ENCODE data around the gene KCNMB1.

Gene KCNMB1

DNA sequence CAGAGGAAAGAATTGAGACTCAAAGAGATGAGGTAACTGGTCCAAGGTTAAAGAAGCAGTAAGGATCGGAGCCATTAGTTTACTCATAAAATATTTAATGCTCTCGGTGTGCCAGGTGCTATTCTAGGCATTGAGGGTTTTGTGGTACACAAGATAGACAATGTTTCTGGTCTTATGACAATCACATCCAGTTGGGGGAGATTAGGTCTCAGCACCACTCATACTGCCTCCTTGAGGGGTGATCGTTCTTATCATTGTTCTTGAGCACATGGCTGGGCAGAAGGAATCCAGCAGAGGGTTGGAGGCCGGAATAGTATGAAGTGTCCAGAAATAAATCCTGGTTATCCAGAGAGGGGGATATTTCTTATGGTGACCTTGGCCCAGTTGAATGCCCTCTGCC lies 50.9 kb downstream of the KCNMB1 start:
- no peak for DNase-seq

- DNase-seq: no peak
Measured at GRCh38 chr5:170337045-170337733, 52.0 kb downstream of the KCNMB1 start.

DNA sequence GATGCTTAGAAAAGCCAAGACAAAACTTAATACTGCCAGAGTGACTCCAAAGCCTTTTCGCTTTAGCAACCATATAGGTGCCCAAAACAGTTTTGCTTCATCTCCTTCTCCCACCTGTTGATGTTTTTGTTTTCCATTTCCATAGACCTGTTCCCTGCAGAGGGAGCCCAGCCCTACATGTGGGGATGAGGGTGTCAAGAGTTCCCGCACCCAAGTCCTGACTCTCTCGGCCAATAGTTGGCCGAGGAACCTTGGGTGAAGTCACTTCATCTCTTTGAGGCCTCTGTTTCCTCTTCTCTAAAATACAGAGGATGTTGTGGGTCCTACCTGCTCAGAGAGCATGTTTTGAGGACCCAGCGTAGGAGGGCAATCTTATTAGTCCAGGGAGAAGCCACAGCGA lies 53.1 kb downstream of the KCNMB1 start:
- no peak for DNase-seq

- DNase-seq: no peak
Measured at GRCh38 chr5:170334626-170335025, 54.5 kb downstream of the KCNMB1 start.

GRCh38 chr5:170333161-170333910 lies 55.8 kb downstream of the KCNMB1 start:
- DNase-seq: no peak

- no peak for DNase-seq
Measured at GRCh38 chr5:170332058-170332457, 57.1 kb downstream of the KCNMB1 start.

- no peak for DNase-seq
Measured at GRCh38 chr5:170330568-170331054, 58.6 kb downstream of the KCNMB1 start.

DNA sequence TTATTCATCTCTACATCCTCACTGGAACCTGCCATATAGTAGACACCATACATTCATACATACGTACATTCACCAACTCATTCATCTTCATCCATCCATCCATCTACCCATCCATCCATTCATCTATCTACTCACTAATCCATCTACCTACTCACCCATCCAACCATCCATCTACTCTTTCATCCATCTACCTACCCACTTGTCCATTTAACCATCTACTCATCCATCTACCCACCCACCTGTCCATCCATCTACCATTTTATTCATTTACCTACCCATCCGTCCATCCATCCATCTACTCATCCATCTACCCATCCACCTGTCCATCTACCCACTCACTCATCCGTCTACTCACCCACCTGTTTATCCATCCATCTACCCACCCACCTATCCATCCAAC lies 59.6 kb downstream of the KCNMB1 start:
- DNase-seq: no peak

DNA sequence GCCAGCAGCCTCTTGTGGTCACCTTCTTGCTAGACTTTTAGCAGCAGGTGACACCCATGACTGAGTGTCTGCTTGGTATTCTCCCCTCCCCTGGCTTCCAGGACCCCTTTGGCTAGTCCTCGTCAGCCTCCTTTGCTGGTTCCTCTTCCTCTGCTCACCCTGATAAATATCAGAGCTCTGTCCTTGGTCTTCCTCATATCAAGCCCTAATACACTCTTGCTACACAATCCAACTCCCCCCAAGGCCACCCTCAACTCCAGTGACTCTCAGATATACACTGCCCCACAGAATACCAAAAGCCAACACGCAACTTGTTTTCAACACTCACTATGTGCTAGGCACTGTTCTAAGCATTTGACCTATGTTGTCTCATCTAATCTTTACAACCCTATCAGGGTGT lies 61.3 kb downstream of the KCNMB1 start:
- DNase-seq: no peak

GRCh38 chr5:170327168-170327567 lies 62.0 kb downstream of the KCNMB1 start:
- no peak for DNase-seq
